KMS-11 (cell line): ENCODE results near the gene DHH.

Experiments used
- H2AFZ ChIP-seq: fragments of 200-600 bp; sonication (generic); 2 replicates; pipeline ENCODE4 v1.6.1; 2016; ENCODE audit warnings: antibody characterized with exemption, mixed run types, low read depth
- H3K27ac ChIP-seq: fragments of 200-600 bp; sonication (generic); 2 replicates; pipeline ENCODE4 v1.6.1; 2016; ENCODE audit warnings: mild to moderate bottlenecking, mixed run types
- H3K27me3 ChIP-seq: fragments of 200-600 bp; sonication (generic); 2 replicates; pipeline ENCODE4 v1.6.1; 2017; ENCODE audit warnings: mild to moderate bottlenecking, low read depth, mixed run types, moderate library complexity; ENCODE audit not compliant: insufficient read depth
- H3K36me3 ChIP-seq: fragments of 200-600 bp; sonication (generic); 2 replicates; pipeline ENCODE4 v1.6.1; 2017; ENCODE audit warnings: mild to moderate bottlenecking, mixed run types; ENCODE audit not compliant: insufficient read depth
- H3K4me1 ChIP-seq: fragments of 200-600 bp; sonication (generic); 2 replicates; pipeline ENCODE4 v1.6.1; 2016; ENCODE audit warnings: mild to moderate bottlenecking, low read depth, mixed run types; ENCODE audit not compliant: poor library complexity, severe bottlenecking
- H3K4me2 ChIP-seq: fragments of 200-600 bp; sonication (generic); 2 replicates; pipeline ENCODE4 v1.7.0; 2016; ENCODE audit warnings: mild to moderate bottlenecking, mixed run types
- H3K4me3 ChIP-seq: fragments of 200-600 bp; sonication (generic); IDR thresholded peaks from 2 replicates; pipeline ENCODE4 v1.6.1; 2017; ENCODE audit warnings: low read depth, low read length, mixed read lengths; ENCODE audit not compliant: insufficient read depth
- H3K79me2 ChIP-seq: fragments of 200-600 bp; sonication (generic); 2 replicates; pipeline ENCODE4 v1.6.1; 2016; ENCODE audit warnings: low read depth, mixed run types; ENCODE audit not compliant: insufficient read depth
- H3K9ac ChIP-seq: fragments of 200-600 bp; sonication (generic); 2 replicates; pipeline ENCODE4 v1.6.1; 2016; ENCODE audit warnings: mild to moderate bottlenecking, mixed run types
- H4K20me1 ChIP-seq: fragments of 200-600 bp; sonication (generic); 2 replicates; pipeline ENCODE4 v1.6.1; 2016; ENCODE audit warnings: mild to moderate bottlenecking, mixed run types; ENCODE audit not compliant: insufficient read depth
- CTCF ChIP-seq: fragments of 200-600 bp; sonication (generic); conservative IDR thresholded peaks from 2 replicates; pipeline ENCODE4 v1.6.1; 2017; ENCODE audit warnings: low read depth, mild to moderate bottlenecking, antibody characterized with exemption, low read length, moderate library complexity, mixed read lengths

DHH gene

DNA sequence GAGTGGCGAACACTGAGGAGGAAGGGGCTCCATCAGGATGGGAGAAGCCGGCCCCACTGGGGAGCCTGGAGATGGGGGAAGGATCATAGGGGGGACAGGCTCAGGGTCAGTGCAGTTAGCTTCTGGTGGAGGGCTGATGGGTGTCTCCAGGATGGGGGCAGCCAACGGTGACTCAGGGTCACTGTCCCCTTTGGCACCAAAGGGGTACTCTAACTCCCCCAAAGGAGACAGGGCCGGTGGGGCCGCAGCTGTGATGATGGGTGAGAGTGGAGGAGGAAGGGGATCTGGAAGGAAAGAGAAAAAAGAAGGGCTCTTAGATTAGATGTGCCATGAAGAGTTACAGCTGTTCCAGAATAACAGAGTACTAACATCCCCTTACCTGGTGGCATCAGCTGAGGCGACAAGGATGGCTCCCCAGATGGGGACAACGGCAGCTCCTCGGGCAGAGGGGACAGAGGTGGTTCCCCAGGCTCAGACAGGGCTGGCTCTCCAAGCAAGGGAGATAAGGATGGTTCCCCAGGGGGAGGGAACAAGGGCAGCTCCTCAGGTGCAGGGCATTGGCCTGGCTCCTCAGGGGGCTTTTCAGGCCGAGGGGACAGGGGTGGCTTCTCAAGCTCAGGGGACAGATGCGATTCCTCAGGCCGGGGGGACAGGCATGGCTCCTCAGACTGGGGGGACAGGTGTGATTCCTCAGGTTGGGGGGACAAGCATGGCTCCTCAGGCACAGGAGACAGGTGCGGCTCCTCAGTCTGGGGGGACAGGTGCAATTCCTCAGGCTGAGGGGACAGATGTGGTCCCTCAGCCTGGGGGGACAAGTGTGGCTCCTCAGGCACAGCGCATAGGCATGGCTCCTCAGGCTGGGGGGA is 43.9 kb downstream of the DHH start:
- Histone ChIP-seq H2AFZ (no peak overlapping the region), H3K36me3 (peaks cover 21% of the 10 kb centered on the region; the same call in 1 of the 2 replicates), H3K27me3 (no peaks in the 10 kb centered on the region), H3K4me3 (no peak overlapping the region), H3K79me2 (peaks cover 13% of the 10 kb centered on the region; the same call in 1 of the 2 replicates), H4K20me1 (peaks cover 6% of the 10 kb centered on the region), H3K4me2 (no peak overlapping the region), H3K9ac (no peak overlapping the region), H3K4me1 (peaks cover 3% of the 10 kb centered on the region), H3K27ac (no peak overlapping the region)
- TF ChIP-seq CTCF, result no peak

GRCh38 chr12:49049566-49050224 is 44.9 kb downstream of the DHH start:
- H3K27ac ChIP-seq, result no peak overlapping the region
- H3K4me3 ChIP-seq, result no peak overlapping the region
- H3K79me2 ChIP-seq, result peaks cover 3% of the 10 kb centered on the region; the same call in 1 of the 2 replicates
- peaks cover 21% of the 10 kb centered on the region; the same call in 1 of the 2 replicates for H3K36me3 ChIP-seq
- H2AFZ ChIP-seq, result no peak overlapping the region
- no peak overlapping the region for H3K9ac ChIP-seq
- H3K4me2 ChIP-seq, result no peak overlapping the region
- no peaks in the 10 kb centered on the region for H3K4me1 ChIP-seq
- no peaks in the 10 kb centered on the region for H4K20me1 ChIP-seq
- TF ChIP-seq CTCF, result no peak
- H3K27me3 ChIP-seq, result no peaks in the 10 kb centered on the region

DNA sequence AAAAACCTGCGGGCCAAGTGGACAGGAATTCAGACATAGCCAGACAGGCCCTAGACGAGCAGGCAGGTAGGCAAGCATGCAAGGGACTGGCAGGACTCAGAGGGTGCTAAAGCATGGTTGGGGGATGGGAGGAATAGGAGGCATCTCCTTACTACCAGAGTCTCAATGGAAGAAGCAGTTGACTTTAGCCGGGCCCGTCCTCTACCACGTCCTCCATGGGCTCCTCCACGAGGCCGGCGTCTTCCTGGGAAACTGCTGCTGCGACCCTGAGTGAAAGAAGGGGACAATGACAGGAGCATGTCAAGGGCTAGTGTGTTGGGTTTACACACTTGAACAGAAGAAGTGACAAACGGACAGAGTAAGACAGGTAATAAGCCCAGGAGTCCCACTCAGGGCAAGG is 45.6 kb downstream of the DHH start:
- Histone ChIP-seq H4K20me1 (no peaks in the 10 kb centered on the region), H3K27me3 (no peaks in the 10 kb centered on the region), H3K4me2 (no peak overlapping the region), H3K4me1 (no peaks in the 10 kb centered on the region), H3K79me2 (no peaks in the 10 kb centered on the region; the same call in 1 of the 2 replicates), H3K4me3 (no peak overlapping the region), H2AFZ (no peak overlapping the region), H3K9ac (no peak overlapping the region), H3K36me3 (peaks cover 21% of the 10 kb centered on the region; the same call in 1 of the 2 replicates), H3K27ac (no peak overlapping the region)
- no peak for TF ChIP-seq CTCF

DNA sequence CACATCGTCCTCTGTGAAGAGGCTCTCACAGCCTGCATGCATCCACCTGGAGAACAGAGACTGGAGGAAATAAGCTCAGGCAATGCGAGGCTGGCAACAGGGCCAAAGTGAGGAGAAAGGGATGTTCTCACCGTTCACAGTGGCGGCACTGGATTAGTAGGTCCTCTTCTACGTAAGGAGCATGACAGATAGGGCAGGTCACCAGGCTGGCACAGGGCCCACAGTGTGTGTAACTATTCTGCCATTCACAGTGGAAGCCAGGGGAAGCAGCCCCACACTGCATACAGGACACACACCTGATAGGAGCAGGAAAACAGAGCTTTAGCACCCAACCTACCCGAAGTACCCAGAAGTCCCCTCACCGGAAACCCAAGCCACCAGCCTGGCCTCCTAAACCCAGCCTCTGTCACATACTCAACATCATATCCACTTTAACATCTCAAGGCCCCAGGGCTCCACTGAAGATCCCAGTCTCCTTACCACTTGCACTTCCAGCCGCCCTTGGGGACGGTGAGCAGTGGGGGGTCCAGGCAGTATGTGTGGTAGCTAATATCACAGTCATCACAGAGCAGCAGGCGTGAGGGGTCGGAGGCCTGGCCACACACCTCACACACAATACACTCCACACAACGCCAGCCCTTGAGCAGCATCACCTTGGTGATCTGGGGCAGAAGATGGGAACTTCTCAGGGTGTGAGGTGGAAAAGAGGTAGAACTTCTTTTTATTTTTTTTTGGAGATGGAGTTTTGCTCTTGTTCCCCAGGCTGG is 48.3 kb downstream of the DHH start:
- Histone ChIP-seq H3K27me3 (no peaks in the 10 kb centered on the region), H3K4me2 (no peak overlapping the region), H3K36me3 (peaks cover 20% of the 10 kb centered on the region; the same call in 1 of the 2 replicates), H3K27ac (no peak overlapping the region), H2AFZ (no peak overlapping the region), H3K79me2 (no peaks in the 10 kb centered on the region), H3K4me3 (no peak overlapping the region), H3K9ac (no peak overlapping the region), H4K20me1 (no peaks in the 10 kb centered on the region), H3K4me1 (no peaks in the 10 kb centered on the region)
- TF ChIP-seq CTCF, result no peak
